HepG2 (cell line): ENCODE data around the gene ZNRF3. TPM values are rescaled to one million over a fixed set of nuclear protein-coding genes. Genes with fewer than 3 reads are reported as not detected.
A peak's percentile ranks its signal among the peaks of the same experiment; 100 is the strongest.

ENCODE experiments used
- ASH2L ChIP-seq: fragments of 300-600, 200-600 bp; sonication (generic); IDR thresholded peaks from 2 replicates; pipeline ENCODE4 v1.7.0; 2017; ENCODE audit warnings: low read depth, mild to moderate bottlenecking, moderate library complexity, mixed read lengths, low read length; ENCODE audit not compliant: insufficient read length
- ATF2 ChIP-seq: sonication (generic); formaldehyde crosslinking; IDR thresholded peaks from 2 replicates; pipeline ENCODE4 v1.4.0; 2020; ENCODE audit warnings: missing genetic modification reagents
- ELF1 ChIP-seq: sonication (generic); formaldehyde crosslinking; IDR thresholded peaks from 2 replicates; pipeline ENCODE4 v1.4.0; 2020; ENCODE audit warnings: missing genetic modification reagents
- GTF3A ChIP-seq: sonication (generic); formaldehyde crosslinking; conservative IDR thresholded peaks from 2 replicates; pipeline ENCODE4 v1.4.0; 2020; ENCODE audit warnings: mild to moderate bottlenecking, missing genetic modification reagents
- HNRNPH1 ChIP-seq: fragments of 200-400 bp; formaldehyde crosslinking; optimal IDR thresholded peaks from 2 replicates; pipeline ENCODE3; 2017; ENCODE audit warnings: mild to moderate bottlenecking, low read depth, low read length
- HNRNPL ChIP-seq: fragments of 200-400 bp; formaldehyde crosslinking; IDR thresholded peaks from 2 replicates; pipeline ENCODE4 v1.6.1; 2017; ENCODE audit warnings: mild to moderate bottlenecking, low read depth, low read length
- HOXA3 ChIP-seq: sonication (generic); formaldehyde crosslinking; IDR thresholded peaks from 2 replicates; pipeline ENCODE4 v1.5.0; 2020; ENCODE audit warnings: missing genetic modification reagents
- IRX3 ChIP-seq: sonication (generic); formaldehyde crosslinking; IDR thresholded peaks from 2 replicates; pipeline ENCODE4 v1.8.1; 2023; ENCODE audit warnings: mild to moderate bottlenecking, low read depth, missing genetic modification reagents, borderline replicate concordance
- ONECUT2 ChIP-seq: sonication (generic); formaldehyde crosslinking; IDR thresholded peaks from 2 replicates; pipeline ENCODE4 v1.4.0; 2020; ENCODE audit warnings: missing genetic modification reagents
- PAWR ChIP-seq: sonication (generic); formaldehyde crosslinking; IDR thresholded peaks from 2 replicates; pipeline ENCODE4 v1.4.0; 2020; ENCODE audit warnings: missing genetic modification reagents, mild to moderate bottlenecking, borderline replicate concordance
- RFX1 ChIP-seq: fragments of 450-650 bp; IDR thresholded peaks from 2 replicates; pipeline ENCODE4 v1.6.1; 2017
- SATB2 ChIP-seq: sonication (generic); formaldehyde crosslinking; IDR thresholded peaks from 2 replicates; pipeline ENCODE4 v1.5.0; 2020; ENCODE audit warnings: missing genetic modification reagents
- SMAD9 ChIP-seq: sonication (generic); formaldehyde crosslinking; IDR thresholded peaks from 2 replicates; pipeline ENCODE4 v1.5.1; 2020; ENCODE audit warnings: mild to moderate bottlenecking, missing genetic modification reagents
- SOX13 ChIP-seq, 3 experiments: fragments of 450-650 bp in 1 of 3; sonication (generic) in 1 of 3; formaldehyde crosslinking in 1 of 3; IDR thresholded peaks in 2 of 3; conservative IDR thresholded peaks in 1 of 3; 2 replicates each; pipeline versions ENCODE4 v1.5.0 to v1.6.1; 2016 to 2020; ENCODE audit warnings: antibody characterized with exemption in 1 of 3, mild to moderate bottlenecking in 1 of 3, missing compliant biosample characterization in 1 of 3, missing genetic modification reagents in 1 of 3, moderate library complexity in 1 of 3
- STAT5B ChIP-seq: sonication (generic); formaldehyde crosslinking; IDR thresholded peaks from 2 replicates; pipeline ENCODE4 v1.4.0; 2020; ENCODE audit warnings: missing genetic modification reagents
- SYNCRIP ChIP-seq: fragments of 200-400 bp; formaldehyde crosslinking; IDR thresholded peaks from 2 replicates; pipeline ENCODE4 v1.6.1; 2018; ENCODE audit warnings: mild to moderate bottlenecking, low read depth, low read length; ENCODE audit not compliant: insufficient read depth
- TBX2 ChIP-seq: sonication (generic); formaldehyde crosslinking; IDR thresholded peaks from 2 replicates; pipeline ENCODE4 v1.5.0; 2020; ENCODE audit warnings: missing genetic modification reagents, mild to moderate bottlenecking, borderline replicate concordance
- THAP8 ChIP-seq: sonication (generic); formaldehyde crosslinking; IDR thresholded peaks from 2 replicates; pipeline ENCODE4 v1.5.1; 2020; ENCODE audit warnings: missing genetic modification reagents, mild to moderate bottlenecking, borderline replicate concordance
- ZNF660 ChIP-seq: sonication (generic); formaldehyde crosslinking; IDR thresholded peaks from 2 replicates; pipeline ENCODE4 v1.5.1; 2020; ENCODE audit warnings: mild to moderate bottlenecking, low read depth, missing genetic modification reagents, borderline replicate concordance
- ZNF773 ChIP-seq: sonication (generic); formaldehyde crosslinking; IDR thresholded peaks from 2 replicates; pipeline ENCODE4 v1.4.0; 2020; ENCODE audit warnings: missing genetic modification reagents, borderline replicate concordance
- ZNF790 ChIP-seq: sonication (generic); formaldehyde crosslinking; IDR thresholded peaks from 2 replicates; pipeline ENCODE4 v1.8.0; 2022; ENCODE audit warnings: missing genetic modification reagents, mild to moderate bottlenecking, borderline replicate concordance
- ZSCAN29 ChIP-seq: sonication (generic); formaldehyde crosslinking; conservative IDR thresholded peaks from 2 replicates; pipeline ENCODE4 v1.4.0; 2020; ENCODE audit warnings: mild to moderate bottlenecking, missing genetic modification reagents
- polyA plus RNA-seq, 8 experiments: library from polyadenylated mRNA; depleted of rRNA in 3 of 8; stranded (reverse) in 7 of 8; unstranded in 1 of 8; fragments of >200 nt; fragmentation: Illumina TruSeq in 4 of 8; extraction: Trizol in 4 of 8; gene quantifications; 2 replicates each; pipeline versions ENCODE4 v1.2.1 to v1.2.3, GENCODE V29; 2011 to 2016; ENCODE audit warnings: low read depth in 4 of 8, missing spikeins in 1 of 8, mixed read lengths in 1 of 8; ENCODE audit not compliant: insufficient read depth in 1 of 8
- total RNA-seq, 5 experiments: library from RNA; depleted of rRNA; stranded (reverse); fragments of >200 nt; fragmentation: Illumina TruSeq; extraction: Trizol; gene quantifications; 2 replicates each; pipeline ENCODE4 v1.2.3, GENCODE V29; 2016; ENCODE audit warnings: low read depth in 1 of 5

The ZNRF3 gene
- total and polyA plus RNA-seq, 2 of the 13 experiments (the other 11 are each of a cell fraction or from before 2014, with no cell fraction given): 20.3 to 36.7 TPM

GRCh38 chr22:29030618-29031226 lies 147.3 kb downstream of the ZNRF3 start (continued):
- TF ChIP-seq ASH2L: peak; percentile 70
- TF ChIP-seq HNRNPL: peak; percentile 97
- peak; percentile 75 for TF ChIP-seq TBX2 (CRISPR knock-in tag)
- no peak for TF ChIP-seq STAT5B (CRISPR knock-in tag)
- TF ChIP-seq HNRNPH1: no peak
- no peak for TF ChIP-seq PAWR (CRISPR knock-in tag)
- no peak for TF ChIP-seq THAP8
- no peak for TF ChIP-seq ZNF790 (CRISPR knock-in tag)
- TF ChIP-seq HOXA3 (CRISPR knock-in tag): peak; percentile 92
- TF ChIP-seq ELF1 (CRISPR knock-in tag): no peak
- TF ChIP-seq ATF2 (CRISPR knock-in tag): peak; percentile 73
- TF ChIP-seq SOX13 (IDR thresholded peaks at IDR 0.05): peak; percentile 70
- peak in 1 of 2 experiments; percentile 90; a peak in 2 of 4 replicates for TF ChIP-seq SOX13 (CRISPR knock-in tag; conservative IDR thresholded peaks at IDR 0.05 in 1 of 2, IDR thresholded peaks at IDR 0.05 in 1 of 2)
- TF ChIP-seq SYNCRIP: no peak
- no peak for TF ChIP-seq SMAD9 (CRISPR knock-in tag)
- no peak for TF ChIP-seq ZNF660 (CRISPR knock-in tag)
- no peak for TF ChIP-seq RFX1
- peak; percentile 65; the same call in 1 of the 2 replicates for TF ChIP-seq GTF3A
- no peak; the same call in 1 of the 2 replicates for TF ChIP-seq IRX3 (CRISPR knock-in tag)
- no peak for TF ChIP-seq ONECUT2 (CRISPR knock-in tag)
- no peak; the same call in 1 of the 2 replicates for TF ChIP-seq ZSCAN29 (CRISPR knock-in tag)
- TF ChIP-seq ZNF773 (CRISPR knock-in tag): no peak
- no peak for TF ChIP-seq SATB2 (CRISPR knock-in tag)
